Fibroblast of pulmonary artery (primary cell): ENCODE measurements around the gene ABI3BP.

ENCODE experiments used
- DNase-seq: peaks from one replicate; pipeline ENCODE4 v3.0.0-alpha.2; 2010; ENCODE audit warnings: low read depth
- H3K4me3 ChIP-seq: replicated peaks from 2 replicates; pipeline ENCODE4 v1.5.1; 2011; ENCODE audit warnings: low read depth, mild to moderate bottlenecking, control low read depth, low read length, moderate library complexity
- CTCF ChIP-seq: IDR thresholded peaks from 2 replicates; pipeline ENCODE4 v1.5.1; 2011; ENCODE audit warnings: mild to moderate bottlenecking, control low read depth, low read length, inconsistent platforms; ENCODE audit errors: missing control alignments

The ABI3BP gene

GRCh38 chr3:100975714-100976113 is 17.5 kb downstream of the ABI3BP start:
- DNase-seq: no peak
- TF ChIP-seq CTCF: no peak
- no peak overlapping the region for H3K4me3 ChIP-seq

GRCh38 chr3:100973594-100973993 is 19.6 kb downstream of the ABI3BP start:
- TF ChIP-seq CTCF: no peak
- H3K4me3 ChIP-seq: no peak overlapping the region
- DNase-seq: no peak

GRCh38 chr3:100972867-100973266 is 20.4 kb downstream of the ABI3BP start:
- no peak overlapping the region for H3K4me3 ChIP-seq
- no peak for DNase-seq
- TF ChIP-seq CTCF: no peak

GRCh38 chr3:100972301-100972844 is 20.8 kb downstream of the ABI3BP start:
- no peak overlapping the region for H3K4me3 ChIP-seq
- no peak for DNase-seq
- no peak for TF ChIP-seq CTCF

- H3K4me3 ChIP-seq: no peak overlapping the region
- DNase-seq: no peak
- no peak for TF ChIP-seq CTCF
Observed at GRCh38 chr3:100971798-100972197, 21.4 kb downstream of the ABI3BP start.

- no peak overlapping the region for H3K4me3 ChIP-seq
- DNase-seq: no peak
- no peak for TF ChIP-seq CTCF
Observed at GRCh38 chr3:100970477-100970990, 22.7 kb downstream of the ABI3BP start.
